Endodermal cell (in vitro differentiated cells): ENCODE measurements around the gene TBCD. TPM values are rescaled to one million over a fixed set of nuclear protein-coding genes. Genes with fewer than 3 reads are reported as not detected.

ENCODE experiments used
- DNase-seq: peaks from one replicate; pipeline ENCODE4 v3.0.0-alpha.2; 2017
- H3K27ac ChIP-seq: 2 replicates; pipeline ENCODE4 v1.5.1; 2013; ENCODE audit warnings: mild to moderate bottlenecking, low read depth, low read length, moderate library complexity
- H3K27me3 ChIP-seq: 2 replicates; pipeline ENCODE4 v1.6.1; 2013; ENCODE audit warnings: mild to moderate bottlenecking, low read length, moderate library complexity; ENCODE audit not compliant: insufficient read depth, control insufficient read depth, poor library complexity, severe bottlenecking
- H3K36me3 ChIP-seq: 2 replicates; pipeline ENCODE4 v1.7.0; 2013; ENCODE audit warnings: mild to moderate bottlenecking, low read length, moderate library complexity; ENCODE audit not compliant: control insufficient read depth, insufficient read depth
- H3K4me1 ChIP-seq: one replicate; pipeline ENCODE4 v1.7.0; 2013; ENCODE audit warnings: low read length; ENCODE audit not compliant: control insufficient read depth, insufficient read depth
- H3K4me3 ChIP-seq: 2 replicates; pipeline ENCODE4 v1.5.1; 2013; ENCODE audit warnings: mild to moderate bottlenecking, low read length, moderate library complexity
- H3K9ac ChIP-seq: 2 replicates; pipeline ENCODE4 v1.6.1; 2013; ENCODE audit warnings: mild to moderate bottlenecking, low read length, moderate library complexity; ENCODE audit not compliant: poor library complexity, severe bottlenecking; ENCODE audit errors: extremely low read depth
- H3K9me3 ChIP-seq: 2 replicates; pipeline ENCODE4 v1.6.1; 2013; ENCODE audit warnings: mild to moderate bottlenecking, low read length, moderate library complexity; ENCODE audit not compliant: control insufficient read depth
- H3K27ac Mint-ChIP-seq: 2 replicates; pipeline ENCODE4 v1.8.0; 2020; ENCODE audit warnings: mixed read lengths
- H3K27me3 Mint-ChIP-seq: 2 replicates; pipeline ENCODE4 v1.8.0; 2021; ENCODE audit warnings: mild to moderate bottlenecking, mixed read lengths; ENCODE audit not compliant: insufficient read depth
- H3K36me3 Mint-ChIP-seq: 2 replicates; pipeline ENCODE4 v1.8.0; 2020; ENCODE audit warnings: low read depth, mixed read lengths
- H3K4me1 Mint-ChIP-seq: 2 replicates; pipeline ENCODE4 v1.8.0; 2020; ENCODE audit warnings: mixed read lengths
- H3K4me3 Mint-ChIP-seq: 2 replicates; pipeline ENCODE4 v1.8.0; 2020; ENCODE audit warnings: mild to moderate bottlenecking, moderate library complexity, mixed read lengths
- H3K9me3 Mint-ChIP-seq: 2 replicates; pipeline ENCODE4 v1.8.0; 2020; ENCODE audit warnings: mild to moderate bottlenecking, mixed read lengths
- CTCF ChIP-seq: fragments of 200-600 bp; sonication (generic); conservative IDR thresholded peaks from 2 replicates; pipeline ENCODE4 v1.5.0; 2021; ENCODE audit warnings: antibody characterized with exemption, mild to moderate bottlenecking
- WGBS, 2 experiments: methylation state at CpG; one replicate each; pipeline versions ENCODE4 v1.1.5 to v1.1.7; 2013; ENCODE audit warnings: missing lambda C conversion rate in 2 of 2, mixed read lengths in 1 of 2; ENCODE audit not compliant: insufficient coverage in 1 of 2, insufficient read length in 1 of 2; 5-methylcytosine and 5-hydroxymethylcytosine counted together
- total RNA-seq, 2 donors: library from RNA; stranded (reverse); fragmentation: NEBNext Ultra II Directional in 1 of 2; extraction: Animal tissue kit (Norgen Biotek cat#: 25700) in 1 of 2; gene quantifications; 2 replicates in 1 of 2; 3 replicates in 1 of 2; pipeline ENCODE4 v1.2.1, GENCODE V29; 2021

The TBCD gene
- total RNA-seq, 2 donors from 2014 or later = 107 TPM

GRCh38 chr17:82703036-82703745 is 48.7 kb upstream of the TBCD start:
- Histone ChIP-seq H3K27ac (no peak overlapping the region), H3K4me1 (no peaks in the 10 kb centered on the region), H3K27me3 (peaks cover 21% of the 10 kb centered on the region), H3K4me3 (no peak overlapping the region), H3K9me3 (no peaks in the 10 kb centered on the region), H3K9ac (no peak overlapping the region), H3K36me3 (no peaks in the 10 kb centered on the region)
- no peaks in the 10 kb centered on the region for H3K9me3 Mint-ChIP-seq
- no peak overlapping the region for H3K27ac Mint-ChIP-seq
- H3K36me3 Mint-ChIP-seq = no peaks in the 10 kb centered on the region
- no peak for DNase-seq
- 85 to 87% methylated on average over 18 to 26 of the region's 26 CpGs for WGBS, 2 experiments
- H3K27me3 Mint-ChIP-seq = peaks cover 20% of the 10 kb centered on the region
- H3K4me1 Mint-ChIP-seq = no peaks in the 10 kb centered on the region
- no peak overlapping the region for H3K4me3 Mint-ChIP-seq
- TF ChIP-seq CTCF = no peak

DNA sequence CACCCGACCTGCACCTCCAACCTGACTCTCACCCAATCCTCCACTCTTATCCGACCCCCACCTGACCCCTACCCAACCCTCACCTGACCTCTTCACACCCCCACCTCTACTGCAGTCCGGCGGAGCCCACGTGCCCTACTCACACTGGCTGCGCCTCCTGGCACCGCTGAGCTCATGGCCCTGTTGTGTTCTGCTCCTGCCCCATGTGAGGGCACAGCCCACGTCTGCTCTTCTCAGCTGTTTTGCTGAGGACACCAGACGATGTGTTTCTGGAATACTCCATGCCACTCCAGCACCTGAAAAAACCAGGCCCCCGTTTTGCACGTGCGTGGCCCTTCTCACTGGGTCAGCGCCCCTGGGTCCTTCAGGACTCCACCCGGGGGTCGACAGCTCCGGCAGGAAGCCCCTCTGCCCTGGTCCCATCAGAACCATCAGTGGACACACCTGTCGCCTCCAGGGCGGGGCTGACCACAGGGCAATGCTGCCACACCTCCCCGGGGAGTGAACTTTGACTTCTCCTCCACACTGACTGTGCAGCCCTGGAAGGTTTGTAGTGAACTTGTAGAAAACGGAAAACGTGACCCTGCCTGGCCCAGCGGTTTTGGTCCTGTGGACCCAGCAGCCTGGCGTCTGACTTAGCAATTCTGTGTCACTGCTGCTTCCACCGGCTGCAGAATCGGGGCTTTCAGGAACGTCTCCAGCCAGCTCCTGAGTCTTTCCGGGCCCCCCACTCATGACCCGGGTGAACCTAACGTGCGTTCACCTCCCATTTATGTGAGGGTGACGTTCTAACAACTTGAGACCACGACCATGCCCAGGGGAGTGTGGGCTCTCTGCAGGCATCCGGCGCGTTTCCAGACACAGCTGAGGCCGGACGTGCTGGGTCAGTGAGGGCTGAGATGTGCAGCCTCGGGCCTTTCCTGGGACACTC is 47.7 kb upstream of the TBCD start:
- H3K9ac ChIP-seq = no peak overlapping the region
- no peaks in the 10 kb centered on the region for H3K4me1 ChIP-seq
- Mint-ChIP-seq H3K36me3 (no peaks in the 10 kb centered on the region), H3K9me3 (no peaks in the 10 kb centered on the region), H3K27ac (no peak overlapping the region), H3K4me3 (no peak overlapping the region), H3K27me3 (peaks cover 19% of the 10 kb centered on the region), H3K4me1 (no peaks in the 10 kb centered on the region)
- H3K27me3 ChIP-seq = peaks cover 19% of the 10 kb centered on the region
- H3K36me3 ChIP-seq = no peaks in the 10 kb centered on the region
- DNase-seq = no peak
- H3K9me3 ChIP-seq = no peaks in the 10 kb centered on the region
- 87 to 91% methylated on average over 30 to 38 of the region's 38 CpGs for WGBS, 2 experiments
- H3K4me3 ChIP-seq = no peak overlapping the region
- H3K27ac ChIP-seq = no peak overlapping the region
- no peak for TF ChIP-seq CTCF

DNA sequence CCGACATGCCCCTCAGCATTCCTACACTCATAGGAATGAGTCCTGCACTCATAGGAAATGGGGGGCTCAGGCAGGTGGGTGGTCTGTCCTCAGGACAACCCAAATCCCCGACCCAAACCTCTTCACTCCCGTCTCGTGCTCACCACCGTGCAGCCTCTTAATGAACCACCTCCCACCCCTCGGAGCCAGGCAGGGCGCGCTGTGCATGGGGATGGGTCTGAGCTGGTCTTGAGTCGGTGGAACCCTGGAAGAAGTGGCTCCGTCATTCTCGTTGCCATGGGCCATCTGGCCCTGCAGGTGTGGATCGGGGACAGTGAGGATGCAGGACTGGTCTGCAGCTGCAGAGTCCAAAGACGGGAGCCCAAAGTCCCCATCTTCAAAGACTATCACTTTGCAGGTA is 47.0 kb upstream of the TBCD start:
- Histone ChIP-seq H3K9ac (no peak overlapping the region), H3K9me3 (no peaks in the 10 kb centered on the region), H3K27ac (no peak overlapping the region), H3K4me1 (no peaks in the 10 kb centered on the region), H3K4me3 (no peak overlapping the region), H3K27me3 (peaks cover 12% of the 10 kb centered on the region), H3K36me3 (no peaks in the 10 kb centered on the region)
- WGBS, 2 experiments = 88 to 91% methylated on average over 9 to 13 of the region's 13 CpGs
- H3K27me3 Mint-ChIP-seq = peaks cover 12% of the 10 kb centered on the region
- DNase-seq = no peak
- no peak for TF ChIP-seq CTCF
- no peaks in the 10 kb centered on the region for H3K4me1 Mint-ChIP-seq
- no peak overlapping the region for H3K27ac Mint-ChIP-seq
- H3K4me3 Mint-ChIP-seq = no peak overlapping the region
- no peaks in the 10 kb centered on the region for H3K9me3 Mint-ChIP-seq
- H3K36me3 Mint-ChIP-seq = no peaks in the 10 kb centered on the region
